GM10248 (cell line): ENCODE measurements around the gene TSC22D3.

ENCODE experiments used
- CTCF ChIA-PET: fragments of 300-600 bp; sonication (Branson Sonifier 250); formaldehyde crosslinking; extraction: SDS; loops from one replicate; lab custom pipeline; 2021; ENCODE audit warnings: antibody characterized with exemption; lab: Yijun Ruan, JAX
- POLR2A ChIA-PET: fragments of 350-650 bp; sonication (Branson Sonifier 250); formaldehyde crosslinking; extraction: SDS; loops from one replicate; lab custom pipeline; 2020; ENCODE audit warnings: antibody characterized with exemption; lab: Yijun Ruan, JAX
- DNase-seq: peaks from one replicate; pipeline ENCODE4 v3.0.0; 2012; ENCODE audit errors: extremely low spot score
- TF ChIP-seq, protein P1 (sequence below): IDR thresholded peaks from 2 replicates; pipeline ENCODE4 v1.5.1; 2012; ENCODE audit warnings: mild to moderate bottlenecking, low read depth; ENCODE audit errors: extremely low read depth, missing control alignments, control extremely low read depth

TSC22D3 gene

DNA sequence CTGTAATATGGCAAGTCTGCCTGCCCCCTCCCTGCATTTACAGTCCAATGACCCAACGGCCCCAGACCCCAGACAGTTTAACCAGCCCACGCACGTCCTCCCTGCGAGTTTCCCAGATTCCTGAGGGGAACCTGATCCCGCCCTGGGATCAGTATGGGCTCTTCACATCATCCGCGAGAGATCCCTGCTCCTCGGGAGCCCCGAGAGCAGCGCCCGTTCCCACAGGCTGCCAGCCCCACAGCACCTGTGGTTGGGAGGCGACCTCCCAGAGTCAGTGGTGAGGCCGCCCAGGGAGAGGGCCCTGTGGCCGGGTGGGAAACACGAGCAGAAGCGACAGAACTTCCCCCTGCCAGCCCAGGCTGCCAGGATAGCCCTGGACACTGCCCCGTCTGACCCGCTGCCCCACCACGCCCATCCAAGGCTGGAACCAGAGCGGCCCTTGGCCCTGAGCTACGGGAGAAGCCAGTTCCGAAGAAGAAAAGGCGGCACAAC is 32.8 kb downstream of the TSC22D3 start:
- ChIA-PET POLR2A (no interaction called here), CTCF (interaction anchor here (1.1 to 2.1 kb wide), 2 partner anchors 13 to 24 kb away, joined by 4 to 6 read pairs; no protein-coding TSS in a partner anchor)
- DNase-seq: no peak
- TF ChIP-seq, protein P1, sequence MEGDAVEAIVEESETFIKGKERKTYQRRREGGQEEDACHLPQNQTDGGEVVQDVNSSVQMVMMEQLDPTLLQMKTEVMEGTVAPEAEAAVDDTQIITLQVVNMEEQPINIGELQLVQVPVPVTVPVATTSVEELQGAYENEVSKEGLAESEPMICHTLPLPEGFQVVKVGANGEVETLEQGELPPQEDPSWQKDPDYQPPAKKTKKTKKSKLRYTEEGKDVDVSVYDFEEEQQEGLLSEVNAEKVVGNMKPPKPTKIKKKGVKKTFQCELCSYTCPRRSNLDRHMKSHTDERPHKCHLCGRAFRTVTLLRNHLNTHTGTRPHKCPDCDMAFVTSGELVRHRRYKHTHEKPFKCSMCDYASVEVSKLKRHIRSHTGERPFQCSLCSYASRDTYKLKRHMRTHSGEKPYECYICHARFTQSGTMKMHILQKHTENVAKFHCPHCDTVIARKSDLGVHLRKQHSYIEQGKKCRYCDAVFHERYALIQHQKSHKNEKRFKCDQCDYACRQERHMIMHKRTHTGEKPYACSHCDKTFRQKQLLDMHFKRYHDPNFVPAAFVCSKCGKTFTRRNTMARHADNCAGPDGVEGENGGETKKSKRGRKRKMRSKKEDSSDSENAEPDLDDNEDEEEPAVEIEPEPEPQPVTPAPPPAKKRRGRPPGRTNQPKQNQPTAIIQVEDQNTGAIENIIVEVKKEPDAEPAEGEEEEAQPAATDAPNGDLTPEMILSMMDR: no peak

DNA sequence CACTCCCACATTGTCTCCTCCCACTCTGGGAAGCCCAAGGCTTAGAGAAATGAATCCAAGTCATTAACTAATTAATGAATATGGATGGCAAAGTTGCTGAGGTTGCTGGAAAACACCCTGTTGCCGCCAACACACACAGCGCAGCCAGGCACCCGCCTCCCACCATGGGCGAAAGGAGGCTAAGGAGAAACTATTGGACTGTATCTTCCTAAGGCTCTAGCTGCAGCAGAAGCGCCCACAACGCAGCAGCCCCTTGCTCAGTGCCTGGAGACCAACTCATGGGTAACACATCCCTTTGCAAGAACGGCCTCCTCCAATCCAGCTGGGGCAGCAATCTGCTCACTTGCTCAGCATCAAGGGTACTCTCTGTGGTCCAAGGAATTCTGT is 34.2 kb downstream of the TSC22D3 start:
- TF ChIP-seq, protein P1: no peak
- POLR2A ChIA-PET: interaction anchor here (1.0 kb wide), 1 partner anchor 26 kb away, joined by 5 read pairs; no protein-coding TSS in a partner anchor
- DNase-seq: no peak
- CTCF ChIA-PET: interaction anchor here (1.3 kb wide), 2 partner anchors 68 to 87 kb away, joined by 3 read pairs; no protein-coding TSS in a partner anchor

DNA sequence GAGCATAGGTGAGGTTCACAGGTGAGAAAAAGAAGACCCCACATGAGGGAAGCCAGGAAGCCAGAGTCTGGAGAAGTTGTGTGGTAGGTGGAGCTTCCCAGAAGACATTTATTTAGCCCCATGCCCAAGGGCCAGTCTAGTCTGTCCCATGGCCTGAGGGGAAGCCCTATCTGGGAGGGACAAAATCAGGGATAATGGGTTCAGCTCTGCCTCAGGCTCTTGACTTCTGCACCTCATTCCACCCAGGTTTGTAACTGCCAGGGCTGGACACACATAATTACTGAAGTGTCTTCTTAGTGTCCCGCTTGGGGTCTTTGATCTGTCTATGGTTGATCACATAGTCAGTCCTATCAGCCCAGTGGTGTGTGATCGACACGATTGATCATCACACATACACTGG is 36.0 kb downstream of the TSC22D3 start:
- no peak for DNase-seq
- POLR2A ChIA-PET: no interaction called here
- CTCF ChIA-PET: interaction anchor here (1.4 kb wide), 1 partner anchor 80 kb away, joined by 5 read pairs; no protein-coding TSS in a partner anchor
- TF ChIP-seq, protein P1: no peak

DNA sequence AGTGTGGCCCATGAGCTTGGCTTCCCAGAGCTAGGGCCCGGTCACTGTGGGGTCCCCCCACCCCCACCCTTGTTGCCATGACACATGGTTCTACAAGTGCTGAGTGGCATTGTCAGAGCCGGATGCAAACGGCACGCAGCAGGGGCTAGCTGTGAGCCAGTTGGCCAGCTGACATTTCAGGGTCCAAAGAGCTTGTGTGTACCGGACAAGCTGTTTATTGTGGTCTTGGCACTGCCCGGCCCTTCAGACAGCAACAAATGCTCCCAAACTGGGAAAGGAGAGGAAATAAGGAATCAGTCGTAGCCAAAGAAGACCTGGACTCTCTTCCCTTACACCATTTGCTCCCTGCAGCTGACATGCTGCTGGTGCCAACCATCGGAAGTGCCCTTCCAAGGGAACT is 36.8 kb downstream of the TSC22D3 start:
- CTCF ChIA-PET: interaction anchor here (1.4 to 1.5 kb wide), 3 partner anchors 14 to 79 kb away, joined by 3 to 4 read pairs (median 4); no protein-coding TSS in a partner anchor
- TF ChIP-seq, protein P1: no peak
- DNase-seq: no peak
- POLR2A ChIA-PET: no interaction called here

DNA sequence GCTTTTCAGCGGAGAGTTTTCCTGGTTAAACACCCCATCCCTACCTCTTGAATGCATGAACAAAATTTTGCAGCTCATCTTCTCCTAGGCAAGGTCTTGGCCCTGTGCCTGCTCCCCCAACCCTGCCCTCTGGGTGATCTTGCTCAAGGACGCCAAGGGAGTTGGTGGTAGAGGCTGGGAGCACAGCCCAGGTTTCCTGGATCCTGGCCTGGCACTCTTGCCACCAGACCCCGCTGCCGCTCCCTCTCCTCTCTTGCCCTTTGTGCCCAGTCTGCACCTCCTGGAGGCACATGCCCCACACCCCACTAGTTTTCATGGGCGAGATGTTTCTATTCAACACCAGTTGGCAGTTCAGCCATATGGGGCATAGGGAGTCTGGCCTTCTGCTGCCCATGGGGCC is 37.3 kb downstream of the TSC22D3 start:
- POLR2A ChIA-PET: no interaction called here
- DNase-seq: no peak
- TF ChIP-seq, protein P1: no peak
- CTCF ChIA-PET: interaction anchor here (1.4 to 1.5 kb wide), 3 partner anchors 14 to 79 kb away, joined by 3 to 4 read pairs (median 4); no protein-coding TSS in a partner anchor

DNA sequence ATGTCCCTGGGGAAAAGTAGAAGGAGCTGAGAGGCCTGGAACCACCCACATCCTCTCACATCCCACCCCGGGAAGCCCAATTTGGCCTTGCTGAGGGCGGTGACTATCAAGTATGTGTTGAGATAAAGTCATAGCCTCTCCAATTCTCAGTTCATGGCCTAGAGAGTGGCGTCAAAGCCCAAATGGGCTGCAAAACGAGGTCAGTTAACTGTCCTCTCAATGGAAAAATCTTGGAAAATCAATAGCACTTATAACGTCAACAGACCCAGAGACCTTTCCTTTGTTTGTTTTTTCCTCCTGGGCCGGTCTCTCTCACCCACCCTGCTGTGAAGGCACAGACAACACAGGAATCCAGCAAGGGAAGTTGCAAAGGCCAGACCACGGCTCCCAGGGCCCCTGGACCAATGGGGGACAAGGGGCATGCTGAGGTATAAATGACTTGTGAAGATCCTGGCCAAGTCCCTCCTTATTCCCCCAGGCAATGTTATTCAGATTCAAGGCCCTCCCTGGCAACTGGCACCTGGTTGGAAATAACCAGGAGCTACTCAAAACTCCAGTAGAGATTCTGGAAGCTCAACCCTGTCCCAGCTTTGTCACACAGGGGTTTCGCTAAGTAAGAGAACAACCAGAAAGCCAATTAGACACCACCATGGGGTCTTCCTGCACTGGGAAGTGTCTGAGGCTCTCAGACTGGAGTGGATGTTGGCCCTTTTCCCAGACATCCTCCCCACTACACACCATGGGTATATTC is 38.6 kb downstream of the TSC22D3 start:
- TF ChIP-seq, protein P1: no peak
- DNase-seq: no peak
- ChIA-PET CTCF (interaction anchor here (1.3 to 1.5 kb wide), 2 partner anchors 39 to 64 kb away, joined by 3 read pairs; partner anchors contain the start of gene TSC22D3), POLR2A (no interaction called here)
